Endothelial cell of umbilical vein (primary cell): ENCODE results near the gene TMCC3. TPM values are rescaled to one million over a fixed set of nuclear protein-coding genes. Genes with fewer than 3 reads are reported as not detected.

ENCODE experiments used
- BruUV-seq: library from RNA; stranded (reverse); fragments of 400-500 nt; replicated peaks from 2 replicates; lab custom pipeline; 2021; lab: Mats Ljungman, UMichigan
- CTCF ChIA-PET: fragments of 300-600, 350-600 bp; sonication (Branson Sonifier 250); formaldehyde crosslinking; loops from one replicate; lab custom pipeline; 2021; ENCODE audit warnings: antibody characterized with exemption, inconsistent platforms; lab: Charles Lee
- POLR2A ChIA-PET: fragments of 300-600, 350-600 bp; sonication (Branson Sonifier 250); formaldehyde crosslinking; loops from one replicate; lab custom pipeline; 2021; ENCODE audit warnings: antibody characterized with exemption, inconsistent platforms; lab: Charles Lee
- DNase-seq: peaks from one replicate; pipeline ENCODE4 v3.0.0-alpha.2; 2011; ENCODE audit warnings: low read depth, low spot score
- FAIRE-seq: peaks from 2 replicates; lab custom pipeline; 2011; peaks lifted over from hg19 to GRCh38; lab: Jason Lieb, UNC
- H2AFZ ChIP-seq: 2 replicates; pipeline ENCODE4 v1.6.0; 2012; ENCODE audit warnings: low read depth, low read length, control low read depth, inconsistent platforms
- H3K27ac ChIP-seq: 2 replicates; pipeline ENCODE4 v1.5.1; 2011; ENCODE audit warnings: low read depth, mild to moderate bottlenecking, control low read depth, low read length, moderate library complexity; ENCODE audit not compliant: insufficient read depth
- H3K27me3 ChIP-seq, 2 experiments: 2 replicates each; pipeline versions ENCODE4 v1.6.0 to v1.6.1; 2011; ENCODE audit warnings: low read length in 2 of 2, mixed read lengths in 1 of 2; ENCODE audit not compliant: control insufficient read depth in 2 of 2, insufficient read depth in 2 of 2
- H3K36me3 ChIP-seq, 2 experiments: 2 replicates in 1 of 2; 3 replicates in 1 of 2; pipeline ENCODE4 v1.5.1; 2011; ENCODE audit warnings: low read length in 2 of 2, mild to moderate bottlenecking in 1 of 2, moderate library complexity in 1 of 2; ENCODE audit not compliant: control insufficient read depth in 2 of 2, insufficient read depth in 2 of 2; ENCODE audit errors: extremely low read depth in 1 of 2
- H3K4me1 ChIP-seq: 3 replicates; pipeline ENCODE4 v1.5.1; 2011; ENCODE audit warnings: mild to moderate bottlenecking, low read length; ENCODE audit not compliant: control insufficient read depth, insufficient read depth; ENCODE audit errors: extremely low read depth
- H3K4me2 ChIP-seq: 2 replicates; pipeline ENCODE4 v1.6.1; 2011; ENCODE audit warnings: low read length, control low read depth, mixed read lengths; ENCODE audit not compliant: insufficient read depth
- H3K4me3 ChIP-seq, 3 experiments: fragments of 200-600 bp in 1 of 3; sonication (generic), shearing (Covaris generic) in 1 of 3; replicated peaks in 1 of 3; 2 replicates each; pipeline ENCODE4 v1.5.1; 2011 to 2016; ENCODE audit warnings: control low read depth in 3 of 3, low read length in 3 of 3, mild to moderate bottlenecking in 2 of 3, inconsistent platforms in 1 of 3, low read depth in 1 of 3, moderate library complexity in 1 of 3; ENCODE audit not compliant: insufficient read depth in 1 of 3
- H3K79me2 ChIP-seq: 2 replicates; pipeline ENCODE4 v1.6.0; 2012; ENCODE audit warnings: low read length, inconsistent platforms; ENCODE audit not compliant: control insufficient read depth, insufficient read depth
- H3K9ac ChIP-seq: replicated peaks from 2 replicates; pipeline ENCODE3; 2011; ENCODE audit warnings: low read length, control low read depth; ENCODE audit not compliant: insufficient read depth; ENCODE audit errors: extremely low read depth
- H3K9me1 ChIP-seq: replicated peaks from 3 replicates; pipeline ENCODE4 v1.6.0; 2011; ENCODE audit warnings: mild to moderate bottlenecking, low read length; ENCODE audit not compliant: control insufficient read depth, insufficient read depth; ENCODE audit errors: extremely low read depth
- H3K9me3 ChIP-seq: replicated peaks from 2 replicates; pipeline ENCODE4 v1.5.1; 2012; ENCODE audit warnings: low read length, inconsistent platforms; ENCODE audit not compliant: control insufficient read depth, insufficient read depth
- H4K20me1 ChIP-seq: replicated peaks from 2 replicates; pipeline ENCODE3; 2011; ENCODE audit warnings: mild to moderate bottlenecking, low read length; ENCODE audit not compliant: control insufficient read depth, insufficient read depth; ENCODE audit errors: extremely low read depth
- EZH2 ChIP-seq: IDR thresholded peaks from 2 replicates; pipeline ENCODE4 v1.6.1; 2012; ENCODE audit warnings: borderline replicate concordance, low read depth, mild to moderate bottlenecking, moderate library complexity, low read length, inconsistent platforms; ENCODE audit not compliant: severe bottlenecking
- FOS ChIP-seq: IDR thresholded peaks from 2 replicates; pipeline ENCODE4 v1.6.1; 2011; ENCODE audit warnings: mild to moderate bottlenecking, low read length, moderate library complexity, borderline replicate concordance; ENCODE audit not compliant: insufficient read depth
- GATA2 ChIP-seq: IDR thresholded peaks from 2 replicates; pipeline ENCODE4 v1.7.0; 2011; ENCODE audit warnings: low read depth, mild to moderate bottlenecking, moderate library complexity, mixed read lengths, low read length; ENCODE audit not compliant: insufficient read length, insufficient read depth
- JUN ChIP-seq: IDR thresholded peaks from 2 replicates; pipeline ENCODE4 v1.6.1; 2011; ENCODE audit warnings: borderline replicate concordance, low read depth; ENCODE audit not compliant: insufficient read length, insufficient read depth
- MYC ChIP-seq: IDR thresholded peaks from one replicate; pipeline ENCODE4 v1.6.1; 2011; ENCODE audit warnings: mild to moderate bottlenecking, low read depth, low read length
- POLR2A ChIP-seq: IDR thresholded peaks from 2 replicates; pipeline ENCODE4 v1.6.1; 2012; ENCODE audit warnings: low read depth, mild to moderate bottlenecking, control low read depth, low read length
- POLR2AphosphoS5 ChIP-seq: IDR thresholded peaks from 2 replicates; pipeline ENCODE4 v1.6.1; 2012; ENCODE audit warnings: low read depth, mild to moderate bottlenecking, control low read depth, low read length, moderate library complexity; ENCODE audit not compliant: insufficient read depth
- dilution Hi-C: fragments of 300-500 bp; cut with MboI; formaldehyde crosslinking; loops from one replicate; pipeline ENCODE4 v1.15.0; 2019; ENCODE audit warnings: low sequenced_read_pairs; ENCODE audit not compliant: extremely low pct_ligation_motif_present
- intact Hi-C: fragments of 100-400 bp; cut with micrococcal nuclease; formaldehyde crosslinking; loops from one replicate; pipeline ENCODE4 v1.10.0; 2022
- polyA plus RNA-seq, 4 experiments: library from polyadenylated mRNA; depleted of rRNA in 3 of 4; stranded (reverse) in 3 of 4; unstranded in 1 of 4; fragments of >200 nt; gene quantifications; 2 replicates each; pipeline versions ENCODE4 v1.2.1 to v1.2.3, GENCODE V29; 2011 to 2012; ENCODE audit warnings: missing spikeins in 1 of 4
- total RNA-seq: library from RNA; stranded (reverse); gene quantifications from 2 replicates; pipeline ENCODE4 v1.2.3, GENCODE V29; 2021
- TF ChIP-seq, protein P1 (sequence below), 2 donors: IDR thresholded peaks; 1 replicate in 1 of 2; 2 replicates in 1 of 2; pipeline ENCODE4 v1.5.1; 2011; ENCODE audit warnings: low read length in 2 of 2, mild to moderate bottlenecking in 2 of 2, moderate library complexity in 2 of 2, control low read depth in 1 of 2, inconsistent platforms in 1 of 2, low read depth in 1 of 2; ENCODE audit not compliant: insufficient read depth in 1 of 2; ENCODE audit errors: extremely low read depth in 1 of 2
- TF ChIP-seq, protein P2 (sequence below): IDR thresholded peaks from 2 replicates; pipeline ENCODE4 v1.6.1; 2011; ENCODE audit not compliant: insufficient read depth, insufficient read length

The TMCC3 gene
- total and polyA plus RNA-seq, 2 donors (not counting 3 experiments of a cell fraction or from before 2014, with no cell fraction given), result 13.5 to 30.4 TPM

- FAIRE-seq, result peak; percentile 37
- TF ChIP-seq MYC, result no peak
- no peak for TF ChIP-seq JUN
- no peak for TF ChIP-seq EZH2
- no peak for TF ChIP-seq FOS
- TF ChIP-seq, protein P1, sequence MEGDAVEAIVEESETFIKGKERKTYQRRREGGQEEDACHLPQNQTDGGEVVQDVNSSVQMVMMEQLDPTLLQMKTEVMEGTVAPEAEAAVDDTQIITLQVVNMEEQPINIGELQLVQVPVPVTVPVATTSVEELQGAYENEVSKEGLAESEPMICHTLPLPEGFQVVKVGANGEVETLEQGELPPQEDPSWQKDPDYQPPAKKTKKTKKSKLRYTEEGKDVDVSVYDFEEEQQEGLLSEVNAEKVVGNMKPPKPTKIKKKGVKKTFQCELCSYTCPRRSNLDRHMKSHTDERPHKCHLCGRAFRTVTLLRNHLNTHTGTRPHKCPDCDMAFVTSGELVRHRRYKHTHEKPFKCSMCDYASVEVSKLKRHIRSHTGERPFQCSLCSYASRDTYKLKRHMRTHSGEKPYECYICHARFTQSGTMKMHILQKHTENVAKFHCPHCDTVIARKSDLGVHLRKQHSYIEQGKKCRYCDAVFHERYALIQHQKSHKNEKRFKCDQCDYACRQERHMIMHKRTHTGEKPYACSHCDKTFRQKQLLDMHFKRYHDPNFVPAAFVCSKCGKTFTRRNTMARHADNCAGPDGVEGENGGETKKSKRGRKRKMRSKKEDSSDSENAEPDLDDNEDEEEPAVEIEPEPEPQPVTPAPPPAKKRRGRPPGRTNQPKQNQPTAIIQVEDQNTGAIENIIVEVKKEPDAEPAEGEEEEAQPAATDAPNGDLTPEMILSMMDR (IDR thresholded peaks at IDR 0.05; ENCODE audit: extremely low read depth in 1 of 2, insufficient read depth in 1 of 2, low read depth in 1 of 2, low read length in 2 of 2), result no peak
- TF ChIP-seq POLR2AphosphoS5, result no peak
- no peak for TF ChIP-seq GATA2
- no peak for TF ChIP-seq POLR2A
- TF ChIP-seq, protein P2, sequence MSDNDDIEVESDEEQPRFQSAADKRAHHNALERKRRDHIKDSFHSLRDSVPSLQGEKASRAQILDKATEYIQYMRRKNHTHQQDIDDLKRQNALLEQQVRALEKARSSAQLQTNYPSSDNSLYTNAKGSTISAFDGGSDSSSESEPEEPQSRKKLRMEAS, result no peak
- POLR2A ChIA-PET, result no interaction called here
- Histone ChIP-seq H3K9ac (no peak overlapping the region), H3K4me3 (no peak overlapping the region), H4K20me1 (no peaks in the 10 kb centered on the region), H3K79me2 (peaks cover 23% of the 10 kb centered on the region), H3K9me3 (no peaks in the 10 kb centered on the region), H3K4me1 (peaks cover 65% of the 10 kb centered on the region), H2AFZ (no peak overlapping the region), H3K4me2 (peak overlapping the region; percentile 10), H3K27ac (peak overlapping the region; percentile 57), H3K27me3 (no peaks in the 10 kb centered on the region), H3K36me3 (no peaks in the 10 kb centered on the region), H3K9me1 (no peaks in the 10 kb centered on the region)
- intact Hi-C loops, result loop anchor here (1.0 kb wide), 1 partner anchor 34 kb away; no protein-coding TSS in a partner anchor
- DNase-seq, result peak; percentile 31
- CTCF ChIA-PET, result no interaction called here
- TSS peak; percentile 89 for BruUV-seq
- dilution Hi-C loops, result no loop called here
Measured at GRCh38 chr12:94588346-94588745, 62.0 kb downstream of the TMCC3 start.
